ENCODE measurements around the gene ITGB1BP2.
"Not testable (repeated sequence)": the region's sequence is repeated elsewhere in the genome, so short reads cannot be mapped to it uniquely, and the experiment has no call there.

- not testable (repeated sequence) for TF ChIP-seq CTCF (IDR thresholded peaks at IDR 0.05; ENCODE audit: low read depth, low read length); EZH2phosphoT487 (IDR thresholded peaks at IDR 0.05; ENCODE audit: low read depth)
Observed at GRCh38 chrX:71349867-71350266, 48.3 kb downstream of the ITGB1BP2 start.
